Osteocyte (in vitro differentiated cells): ENCODE data around the gene STXBP3. TPM values are rescaled to one million over a fixed set of nuclear protein-coding genes. Genes with fewer than 3 reads are reported as not detected.

ENCODE experiments used
- DNase-seq: peaks from one replicate; pipeline ENCODE4 v3.0.0; 2021; ENCODE audit warnings: mixed read lengths; ENCODE audit not compliant: unreplicated experiment; ENCODE audit errors: extremely low spot score
- H3K27ac Mint-ChIP-seq: one replicate; pipeline ENCODE4 v1.8.0; 2021; ENCODE audit warnings: mild to moderate bottlenecking, mixed read lengths; ENCODE audit not compliant: unreplicated experiment
- H3K27me3 Mint-ChIP-seq: one replicate; pipeline ENCODE4 v1.8.0; 2021; ENCODE audit warnings: mixed read lengths; ENCODE audit not compliant: unreplicated experiment
- H3K36me3 Mint-ChIP-seq: one replicate; pipeline ENCODE4 v1.8.0; 2021; ENCODE audit warnings: mixed read lengths; ENCODE audit not compliant: unreplicated experiment
- H3K4me1 Mint-ChIP-seq: one replicate; pipeline ENCODE4 v1.8.0; 2021; ENCODE audit warnings: mixed read lengths; ENCODE audit not compliant: unreplicated experiment
- H3K4me3 Mint-ChIP-seq: one replicate; pipeline ENCODE4 v1.8.0; 2021; ENCODE audit warnings: mild to moderate bottlenecking, moderate library complexity, mixed read lengths; ENCODE audit not compliant: unreplicated experiment
- H3K9me3 Mint-ChIP-seq: one replicate; pipeline ENCODE4 v1.8.0; 2021; ENCODE audit warnings: mixed read lengths; ENCODE audit not compliant: unreplicated experiment
- CTCF ChIP-seq: fragments of 200-600 bp; sonication (generic); IDR thresholded peaks from 2 replicates; pipeline ENCODE4 v1.5.0; 2021; ENCODE audit warnings: antibody characterized with exemption, mild to moderate bottlenecking, moderate library complexity
- total RNA-seq: library from RNA; stranded (reverse); gene quantifications from 2 replicates; pipeline ENCODE4 v1.2.1, GENCODE V29; 2021

The STXBP3 gene
- total RNA-seq, 1 donor from 2014 or later: 54.7 TPM

- Mint-ChIP-seq H3K27ac (no peak overlapping the region), H3K9me3 (no peaks in the 10 kb centered on the region), H3K36me3 (peaks cover 3% of the 10 kb centered on the region), H3K4me3 (no peak overlapping the region), H3K4me1 (peaks cover 39% of the 10 kb centered on the region), H3K27me3 (no peaks in the 10 kb centered on the region)
- no peak for DNase-seq
- no peak for TF ChIP-seq CTCF
These were observed 79.7 kb downstream of the STXBP3 start for GRCh38 chr1:108826081-108826635.

GRCh38 chr1:108828074-108828961, 81.8 kb downstream of the STXBP3 start:
- no peaks in the 10 kb centered on the region for H3K36me3 Mint-ChIP-seq
- peak; percentile 93 for DNase-seq
- H3K9me3 Mint-ChIP-seq: no peaks in the 10 kb centered on the region
- H3K27ac Mint-ChIP-seq: peak overlapping the region; percentile 98
- H3K27me3 Mint-ChIP-seq: no peaks in the 10 kb centered on the region
- H3K4me1 Mint-ChIP-seq: peaks cover 54% of the 10 kb centered on the region
- TF ChIP-seq CTCF: peak; percentile 89
- H3K4me3 Mint-ChIP-seq: peak overlapping the region; percentile 49

- Mint-ChIP-seq H3K27me3 (no peaks in the 10 kb centered on the region), H3K4me3 (peak overlapping the region; percentile 55), H3K9me3 (no peaks in the 10 kb centered on the region), H3K27ac (peak overlapping the region; percentile 98), H3K36me3 (no peaks in the 10 kb centered on the region), H3K4me1 (peaks cover 54% of the 10 kb centered on the region)
- peak; percentile 5 for DNase-seq
- no peak for TF ChIP-seq CTCF
These were observed 83.0 kb downstream of the STXBP3 start for GRCh38 chr1:108829498-108829916.

GRCh38 chr1:108830119-108831008, 83.9 kb downstream of the STXBP3 start:
- Mint-ChIP-seq H3K4me3 (peak overlapping the region; percentile 66), H3K4me1 (peaks cover 54% of the 10 kb centered on the region)

More at GRCh38 chr1:108830119-108831008, 83.9 kb downstream of the STXBP3 start:
- Mint-ChIP-seq H3K9me3 (no peaks in the 10 kb centered on the region), H3K36me3 (no peaks in the 10 kb centered on the region), H3K27me3 (no peaks in the 10 kb centered on the region), H3K27ac (peak overlapping the region; percentile 98)
- no peak for TF ChIP-seq CTCF
- peak; percentile 86 for DNase-seq
